GM19395 (cell line): Measurements from ENCODE around the gene GSC2.
"Not testable (repeated sequence)": the region's sequence is repeated elsewhere in the genome, so short reads cannot be mapped to it uniquely, and the experiment has no call there.

Experiments used
- ATAC-seq: cut with Tn5 transposase; IDR thresholded peaks from one replicate; pipeline ENCODE4 v1.9.1; 2021; ENCODE audit warnings: mild to moderate bottlenecking, moderate library complexity; ENCODE audit not compliant: unreplicated experiment

GSC2 gene

DNA sequence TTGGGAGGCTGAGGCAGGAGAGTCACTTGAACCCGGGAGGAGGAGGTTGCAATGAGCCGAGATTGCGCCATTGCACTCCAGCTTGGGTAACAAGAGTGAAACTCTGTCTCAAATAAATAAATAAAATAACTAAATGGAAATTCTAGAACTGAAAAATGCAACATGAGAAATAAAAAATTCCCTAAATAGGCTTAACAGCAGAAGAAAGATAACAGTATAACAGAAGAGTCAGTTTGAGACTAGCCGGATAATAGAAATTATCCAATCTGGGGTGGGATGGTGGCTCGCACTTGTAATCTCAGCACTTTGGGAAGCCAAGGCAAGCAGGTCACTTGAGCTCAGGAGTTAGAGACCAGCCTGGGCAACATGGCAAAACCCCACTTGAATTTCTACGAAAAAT, 14.3 kb upstream of the GSC2 start:
- no peak for ATAC-seq

DNA sequence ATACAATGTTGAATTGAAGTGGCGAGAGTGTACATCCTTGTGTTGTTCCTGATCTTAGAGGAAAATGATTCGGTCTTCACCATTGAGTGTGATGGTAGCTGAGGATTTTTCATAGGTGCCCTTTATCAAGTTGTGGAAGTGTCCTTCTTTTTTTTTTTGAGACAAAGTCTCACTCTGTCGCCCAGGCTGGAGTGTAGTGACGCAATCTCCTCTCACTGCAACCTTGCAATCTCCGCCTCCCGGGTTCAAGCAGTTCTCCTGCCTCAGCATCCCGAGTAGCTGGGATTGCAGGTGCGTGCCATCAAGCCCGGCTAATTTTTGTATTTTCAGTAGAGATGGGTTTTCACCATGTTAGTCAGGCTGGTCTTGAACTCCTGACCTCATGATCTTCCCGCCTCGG, 8.6 kb upstream of the GSC2 start:
- ATAC-seq: not testable (repeated sequence)

DNA sequence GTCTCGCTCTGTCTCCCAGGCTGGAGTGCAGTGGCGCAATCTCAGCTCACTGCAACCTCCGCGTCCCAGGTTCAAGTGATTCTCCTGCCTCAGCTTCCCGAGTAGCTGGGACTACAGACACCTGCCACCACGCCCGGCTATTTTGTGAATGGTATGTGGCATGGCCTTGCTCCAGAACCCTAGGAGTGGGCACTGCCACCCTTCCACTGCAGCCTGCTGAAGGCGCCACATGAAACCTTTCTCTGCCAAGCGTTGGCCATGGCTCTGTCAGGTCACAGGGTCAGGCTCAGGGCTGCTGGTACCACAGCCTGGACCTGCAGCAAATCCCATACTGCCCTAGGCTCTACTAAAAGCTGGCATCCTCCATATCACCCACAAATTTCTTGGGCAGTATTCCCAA, 6.0 kb upstream of the GSC2 start:
- not testable (repeated sequence) for ATAC-seq

DNA sequence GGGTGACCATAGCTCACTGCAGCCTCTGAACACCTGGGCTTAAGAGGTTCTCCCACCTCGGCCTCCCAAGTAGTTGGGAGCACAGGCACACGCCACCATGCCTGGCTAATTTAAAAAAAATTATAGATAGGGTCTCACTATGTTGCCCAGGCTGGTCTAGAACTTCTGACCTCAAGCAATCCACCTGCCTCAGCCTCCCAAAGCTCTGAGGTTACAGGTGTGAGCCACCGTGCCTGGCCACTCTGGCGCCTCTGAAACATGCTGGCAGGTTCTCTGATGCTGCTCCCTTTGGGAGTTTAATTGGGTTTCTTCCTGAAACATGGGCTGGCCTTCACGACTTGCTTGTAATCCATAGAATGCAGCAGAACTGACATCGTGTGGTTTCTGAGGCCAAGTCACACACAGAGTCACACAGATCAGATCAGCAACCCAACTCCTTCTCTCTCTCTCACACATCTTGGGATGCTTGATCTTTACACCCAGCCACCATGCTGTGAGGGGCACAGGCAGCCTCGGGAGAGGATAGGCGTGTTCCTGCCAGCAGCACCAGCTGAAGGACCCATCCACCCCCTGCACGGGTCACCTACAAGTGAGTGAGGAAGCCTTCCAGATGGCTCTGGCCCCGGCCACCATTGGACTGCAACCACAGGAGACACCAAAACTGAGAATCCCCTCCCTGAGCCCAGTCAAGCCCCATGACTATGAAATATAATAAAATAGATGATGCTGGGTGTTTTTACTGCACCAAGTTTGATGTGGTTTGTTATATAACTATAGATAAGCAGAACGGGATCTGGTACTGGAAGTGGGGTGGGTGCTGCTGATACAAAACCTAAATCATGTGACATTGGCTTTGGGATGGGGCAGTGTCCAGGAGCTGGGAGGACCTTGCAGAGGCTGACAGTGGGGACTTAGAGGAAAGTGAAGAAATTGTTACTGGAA, 3.1 kb upstream of the GSC2 start:
- no peak for ATAC-seq

DNA sequence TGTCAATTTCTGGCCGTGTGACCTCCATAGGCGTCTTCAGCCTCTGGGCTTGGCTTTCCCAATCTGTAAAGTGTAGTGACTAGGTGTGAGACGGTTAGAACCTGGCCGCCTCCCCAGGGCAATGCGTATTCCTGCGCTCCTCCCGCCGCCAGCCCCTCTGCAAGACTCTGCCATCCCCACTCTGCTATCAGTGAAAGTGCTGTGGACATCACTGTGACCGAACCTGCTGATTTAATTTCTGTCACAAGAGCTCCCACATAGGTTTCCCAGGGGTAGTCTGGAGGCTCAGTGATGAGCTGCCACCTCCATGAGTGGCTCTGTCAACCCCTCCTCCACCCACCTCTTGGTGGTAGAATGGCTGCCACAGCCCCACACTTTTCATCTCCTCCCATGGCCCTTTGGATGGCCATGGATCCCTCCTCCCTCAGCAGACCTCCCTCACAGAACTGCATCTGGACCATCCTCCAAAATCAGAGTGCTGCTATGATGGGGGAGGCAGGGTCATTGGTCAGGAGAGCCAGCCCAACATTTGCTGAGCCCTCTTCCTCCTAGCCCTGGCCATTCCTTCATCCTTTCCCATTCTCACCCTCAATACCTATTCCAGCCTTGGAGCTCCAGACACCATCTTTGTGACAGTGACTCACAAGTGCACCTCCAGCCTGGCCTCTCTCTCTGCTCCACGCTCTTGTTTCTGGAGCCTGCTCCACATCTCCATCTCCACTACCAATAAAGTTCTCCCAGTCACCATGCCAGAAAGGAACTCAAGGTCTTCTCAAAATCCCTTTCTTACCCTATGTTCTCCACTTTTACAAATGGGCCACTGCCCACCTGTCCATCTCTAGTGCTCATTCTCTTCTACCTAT, 1.5 kb upstream of the GSC2 start:
- ATAC-seq: no peak

DNA sequence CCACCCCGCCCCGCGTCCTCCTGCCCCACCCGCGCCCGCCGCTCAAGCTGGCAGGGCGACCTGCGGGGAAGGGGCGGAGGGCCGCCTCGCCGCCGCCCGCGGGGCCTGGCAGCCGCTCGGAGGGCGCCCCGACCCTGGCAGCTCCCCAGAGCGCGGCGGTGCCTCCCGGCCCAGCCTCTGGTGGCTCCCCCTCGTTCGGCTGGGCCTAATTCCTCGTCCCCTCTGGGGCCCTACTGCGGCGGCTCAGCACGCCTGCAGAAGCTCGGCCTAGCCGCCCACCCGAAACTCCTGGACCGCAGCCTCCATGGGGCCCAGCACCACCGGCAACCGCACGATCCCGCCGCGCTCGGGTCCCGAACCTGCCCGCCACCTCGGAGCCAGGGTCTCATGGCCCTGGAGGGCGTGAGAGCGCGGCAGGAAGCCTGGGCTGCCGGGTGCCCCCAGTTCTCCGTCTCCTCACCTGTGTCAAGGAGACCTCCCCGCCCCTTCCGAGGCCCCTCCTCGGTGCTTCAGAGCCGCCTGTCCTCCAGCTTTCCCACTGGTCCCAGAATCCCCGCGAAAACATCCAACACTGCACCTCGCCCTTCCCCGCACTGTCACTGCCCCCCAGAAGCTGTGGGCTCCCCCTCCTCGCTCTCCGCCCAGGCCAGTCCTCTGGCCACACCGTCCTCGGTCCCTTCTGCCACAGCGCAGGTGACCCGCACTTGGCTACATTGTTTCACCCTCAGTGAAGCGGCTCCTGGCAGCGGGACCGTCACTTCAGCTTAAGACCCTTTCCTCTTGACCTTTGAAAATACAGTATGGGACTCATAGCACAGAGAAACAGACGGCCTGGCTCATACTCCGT, 613 bp upstream of the GSC2 start:
- no peak for ATAC-seq

DNA sequence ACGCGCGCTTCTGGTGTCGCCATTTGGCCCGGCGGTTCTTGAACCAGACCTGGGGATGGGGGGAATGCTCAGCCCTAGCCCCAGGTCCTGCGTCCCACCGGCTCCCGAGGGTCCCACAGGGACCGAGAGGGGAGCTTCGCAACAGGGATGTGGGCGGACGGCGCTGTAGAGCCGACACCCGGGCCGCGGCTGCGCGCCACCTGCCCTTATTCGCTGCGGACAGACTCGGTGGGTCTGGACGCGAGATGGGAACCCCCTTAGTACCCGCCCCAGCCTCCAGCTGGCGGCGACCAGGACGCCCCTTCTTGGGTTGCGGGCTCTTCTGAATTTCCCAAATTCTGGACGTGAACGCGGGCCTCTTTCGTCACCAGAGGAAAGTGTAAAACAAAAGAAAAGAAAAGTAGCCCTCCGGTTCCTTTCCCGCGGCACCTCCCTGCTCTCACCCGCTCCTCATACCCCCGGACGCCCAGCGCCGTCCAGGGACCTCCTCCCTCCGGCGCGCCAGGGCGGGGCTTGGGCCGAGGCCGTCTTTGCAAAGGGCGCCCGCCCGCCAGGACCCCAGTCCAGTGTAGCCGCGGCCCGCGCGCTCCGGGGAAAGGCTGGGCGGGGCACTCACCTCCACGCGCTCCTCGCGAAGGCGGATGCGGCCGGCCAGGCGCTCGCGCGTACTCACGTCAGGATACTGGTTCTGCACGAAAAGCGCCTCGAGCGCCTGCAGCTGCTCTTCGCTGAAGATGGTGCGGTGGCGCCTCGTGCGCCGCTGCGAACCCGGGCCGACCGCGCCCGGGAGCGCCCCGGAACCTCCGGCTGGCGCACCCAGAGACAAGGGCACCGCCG, 827 bp downstream of the GSC2 start:
- no peak for ATAC-seq

DNA sequence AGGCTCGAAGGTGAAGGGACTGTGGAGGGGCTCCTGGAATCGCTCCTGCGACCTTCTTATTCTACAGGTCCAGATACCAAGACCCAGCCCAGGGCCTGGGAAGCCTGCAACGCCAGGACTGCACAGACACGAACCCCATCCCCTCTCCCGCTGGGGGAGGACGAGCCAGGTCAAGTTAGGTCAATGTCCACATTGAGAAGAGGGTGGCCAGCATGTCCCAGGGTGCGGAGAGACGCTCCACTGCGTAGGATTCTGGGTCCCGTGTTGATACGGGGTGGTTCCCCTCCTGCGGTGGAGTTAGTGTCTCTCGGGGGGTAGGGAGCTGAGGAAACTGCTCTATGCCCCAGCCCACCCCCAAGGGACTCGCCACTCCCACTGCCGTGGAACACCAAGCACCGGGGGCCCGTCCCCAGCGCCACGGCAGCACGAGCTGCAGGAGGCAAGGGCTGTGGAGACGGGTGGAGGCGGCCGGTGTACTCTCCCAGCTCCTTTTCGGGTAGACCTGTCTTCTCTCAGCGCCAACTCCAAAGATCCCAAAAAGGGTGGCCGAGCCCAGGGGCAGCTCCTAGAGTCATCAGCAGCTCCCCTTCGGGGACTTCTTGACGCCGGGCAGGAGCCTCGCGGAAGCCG, 1.6 kb downstream of the GSC2 start:
- no peak for ATAC-seq

DNA sequence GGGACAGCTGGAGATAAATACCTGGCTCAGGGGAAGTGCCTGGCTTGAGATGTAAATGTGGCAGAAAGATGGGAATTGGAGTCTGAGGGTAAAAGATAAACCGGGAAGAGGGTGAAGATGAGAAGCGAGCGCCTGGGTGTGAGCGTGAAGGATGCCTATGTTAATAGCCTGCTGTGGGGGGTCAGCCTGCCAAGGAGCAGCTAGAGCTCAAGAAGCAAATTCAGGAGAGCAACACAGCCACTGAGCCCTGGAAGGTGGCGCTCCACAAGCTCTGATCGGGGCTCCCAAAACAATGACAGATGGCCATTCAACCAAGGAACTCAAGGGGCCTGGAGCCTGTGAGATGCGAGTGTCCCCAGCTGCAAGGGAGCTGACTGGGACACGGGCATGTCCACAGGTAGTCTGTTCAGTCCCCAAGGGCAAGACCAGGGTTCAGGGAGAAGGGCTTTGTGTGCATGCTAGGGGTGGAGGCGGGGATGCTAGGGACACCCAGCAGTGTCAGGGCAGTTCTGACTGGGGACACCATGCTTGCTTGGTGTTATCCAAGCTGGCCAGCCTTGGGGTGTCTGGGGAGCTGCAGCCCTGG, 2.8 kb downstream of the GSC2 start:
- ATAC-seq: no peak

DNA sequence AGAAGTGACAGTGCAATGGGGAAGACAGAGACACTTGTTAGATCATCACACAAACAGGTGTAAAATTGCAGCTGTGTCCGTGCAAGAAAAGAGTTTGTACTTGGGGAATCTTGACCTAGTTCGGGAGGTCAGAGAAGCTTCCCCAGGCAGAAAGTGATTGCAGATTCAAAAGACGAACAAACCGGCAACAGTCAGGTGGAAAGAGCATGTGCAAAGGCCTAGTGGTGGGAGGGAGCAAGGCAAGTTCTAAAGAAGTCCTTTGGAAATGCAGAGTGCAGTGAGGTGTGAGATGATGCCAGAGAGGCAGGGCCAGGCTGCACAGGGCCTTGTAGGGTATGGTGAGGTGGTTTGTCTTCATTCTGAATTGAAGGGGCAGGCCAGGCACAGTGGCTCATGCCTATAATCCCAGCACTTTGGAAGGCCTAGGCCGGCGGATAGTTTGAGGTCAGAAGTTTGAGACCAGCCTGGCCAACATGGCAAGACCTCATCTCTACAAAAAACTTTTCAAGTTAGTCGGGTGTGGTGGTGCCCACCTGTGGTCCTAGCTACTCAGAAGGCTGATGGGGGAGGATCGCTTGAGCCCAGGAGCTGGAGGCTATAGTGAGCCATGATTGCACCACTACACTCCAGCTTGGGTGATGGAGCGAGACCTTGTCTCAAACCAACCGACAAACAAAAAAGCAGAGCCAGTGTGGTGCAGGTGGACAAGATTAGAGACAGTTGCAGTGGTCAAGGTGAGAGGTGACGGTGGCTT, 3.7 kb downstream of the GSC2 start:
- no peak for ATAC-seq

DNA sequence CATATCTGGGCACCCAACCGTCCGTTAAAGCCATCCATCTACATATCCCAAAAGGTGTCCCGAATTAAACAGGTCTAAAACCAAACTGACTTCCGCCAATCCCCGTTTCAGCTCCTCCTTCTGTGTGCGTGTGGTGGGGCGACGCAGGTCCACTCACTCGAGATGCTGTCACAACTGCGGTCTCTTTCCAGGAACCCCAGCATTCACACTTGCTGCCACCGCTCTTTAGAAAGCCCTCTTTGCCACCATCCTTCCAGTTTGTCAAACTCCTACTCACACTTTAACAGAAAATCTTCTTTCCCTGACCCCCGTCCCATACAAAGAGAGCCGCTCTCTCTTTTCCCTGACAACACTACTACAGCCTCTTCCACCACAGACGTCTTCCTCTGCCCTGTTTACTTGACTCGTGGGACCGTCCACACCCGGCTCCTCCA, 6.1 kb downstream of the GSC2 start:
- ATAC-seq: no peak

DNA sequence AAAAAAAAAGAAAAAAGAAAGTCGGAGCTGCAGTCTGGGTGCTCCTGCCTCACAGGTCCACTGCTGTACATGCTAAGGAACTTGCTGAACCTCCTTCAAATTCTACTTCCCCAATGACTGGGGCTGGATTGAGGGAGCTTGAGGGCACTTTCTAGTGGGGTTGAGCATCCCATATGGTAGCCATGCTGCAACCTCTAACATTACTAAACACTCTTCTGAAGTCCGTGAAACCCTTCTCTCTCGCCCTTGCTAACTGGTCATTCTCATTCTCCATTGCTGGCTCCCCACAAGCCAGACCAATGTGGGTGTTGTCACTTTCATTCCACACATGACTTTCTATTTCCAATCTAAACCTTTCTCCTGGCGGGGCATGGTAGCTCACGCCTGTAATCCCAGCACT, 6.9 kb downstream of the GSC2 start:
- ATAC-seq: no peak

DNA sequence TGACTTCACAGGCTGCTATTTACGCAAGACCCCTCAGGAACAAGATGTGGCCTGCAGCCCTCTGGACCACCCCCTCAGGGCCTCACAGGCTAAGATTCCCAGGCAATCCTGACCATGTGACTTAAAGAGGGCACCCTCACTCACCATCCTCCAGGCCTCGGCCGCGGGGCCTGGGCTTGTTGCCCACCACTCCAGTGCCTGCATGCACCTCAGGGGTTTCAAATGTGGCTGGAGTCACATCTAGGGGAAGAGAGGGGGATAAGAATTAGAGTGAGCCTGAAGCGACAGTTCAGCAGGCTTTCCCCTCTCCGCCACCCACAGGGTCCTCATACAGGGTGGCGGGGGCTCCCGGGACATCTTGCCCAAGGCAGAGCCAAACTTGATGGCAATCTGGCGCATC, 7.7 kb downstream of the GSC2 start:
- ATAC-seq: no peak

DNA sequence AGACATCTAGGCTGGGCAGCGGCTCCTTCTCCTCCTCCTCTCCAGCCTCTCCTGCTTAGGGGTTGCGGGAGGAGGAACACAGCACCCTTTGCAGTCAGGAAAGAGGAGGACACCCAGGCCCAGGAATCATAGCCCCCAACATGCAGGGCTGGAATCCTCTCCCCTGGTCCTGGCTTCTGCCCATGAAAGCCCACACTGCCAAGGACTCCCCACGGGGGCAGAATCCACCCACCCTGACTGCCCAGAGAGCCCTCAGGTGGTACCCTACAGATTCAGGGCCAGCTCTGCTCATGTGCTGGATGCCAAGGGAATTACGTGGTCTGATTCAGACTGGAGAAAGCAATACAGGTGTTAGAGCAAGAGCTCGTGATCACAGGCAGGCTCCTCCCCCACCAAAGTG, 10.1 kb downstream of the GSC2 start:
- no peak for ATAC-seq

DNA sequence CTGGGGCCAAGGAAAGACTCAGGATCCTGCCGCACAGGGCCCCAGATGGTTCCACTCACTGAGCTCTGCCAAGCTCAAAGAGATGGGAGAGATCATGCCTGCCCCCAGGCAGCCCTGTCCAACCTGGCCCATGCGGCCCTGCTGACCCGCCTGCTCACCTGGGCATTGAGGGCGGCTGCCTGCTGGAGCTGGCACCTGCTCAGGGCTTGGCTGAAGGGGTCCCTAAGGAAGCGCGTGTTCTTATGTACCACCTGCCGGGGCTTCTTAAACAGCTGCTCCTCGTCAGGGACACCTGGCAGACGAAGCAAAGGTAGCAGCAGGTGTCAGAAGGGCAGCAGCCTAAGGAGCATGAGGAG, 11.1 kb downstream of the GSC2 start:
- no peak for ATAC-seq

DNA sequence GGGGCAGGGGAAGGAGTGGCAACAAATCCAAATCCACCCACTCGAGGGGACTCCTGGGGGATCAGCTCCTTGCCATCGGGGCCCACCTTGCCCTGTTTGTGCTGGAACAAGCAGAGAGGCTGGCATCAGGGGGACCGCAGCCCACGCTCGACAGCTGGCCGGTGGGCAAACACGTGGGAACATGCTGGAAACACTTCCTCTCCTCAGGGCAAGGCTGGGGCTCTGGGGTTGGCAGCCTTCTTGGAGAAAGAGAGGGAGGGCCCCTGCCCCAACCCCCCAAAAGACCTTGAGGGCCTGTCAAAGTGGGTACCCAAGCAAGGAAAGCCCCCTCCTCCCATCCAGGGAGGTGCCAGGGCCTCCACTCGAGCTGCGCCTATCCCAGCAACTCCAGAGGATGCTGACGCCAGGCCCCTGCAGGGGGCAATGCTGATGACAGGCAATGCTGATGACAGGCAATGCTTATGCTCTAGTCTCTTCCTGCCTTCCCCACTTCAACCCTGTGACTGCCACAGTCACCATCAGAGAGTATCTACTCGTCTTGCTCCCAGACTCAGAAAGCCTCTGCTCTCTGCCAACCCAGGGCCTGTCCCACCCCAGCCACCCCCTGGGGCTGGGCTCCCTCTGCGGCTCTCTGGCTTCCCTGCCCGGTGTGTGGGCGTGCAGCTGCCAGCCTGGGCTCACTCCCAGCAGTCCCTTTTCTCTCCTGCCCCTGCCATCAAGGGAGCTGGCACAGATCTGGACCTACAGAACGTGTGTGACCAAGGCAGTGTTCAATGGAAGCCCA, 11.7 kb downstream of the GSC2 start:
- ATAC-seq: no peak

DNA sequence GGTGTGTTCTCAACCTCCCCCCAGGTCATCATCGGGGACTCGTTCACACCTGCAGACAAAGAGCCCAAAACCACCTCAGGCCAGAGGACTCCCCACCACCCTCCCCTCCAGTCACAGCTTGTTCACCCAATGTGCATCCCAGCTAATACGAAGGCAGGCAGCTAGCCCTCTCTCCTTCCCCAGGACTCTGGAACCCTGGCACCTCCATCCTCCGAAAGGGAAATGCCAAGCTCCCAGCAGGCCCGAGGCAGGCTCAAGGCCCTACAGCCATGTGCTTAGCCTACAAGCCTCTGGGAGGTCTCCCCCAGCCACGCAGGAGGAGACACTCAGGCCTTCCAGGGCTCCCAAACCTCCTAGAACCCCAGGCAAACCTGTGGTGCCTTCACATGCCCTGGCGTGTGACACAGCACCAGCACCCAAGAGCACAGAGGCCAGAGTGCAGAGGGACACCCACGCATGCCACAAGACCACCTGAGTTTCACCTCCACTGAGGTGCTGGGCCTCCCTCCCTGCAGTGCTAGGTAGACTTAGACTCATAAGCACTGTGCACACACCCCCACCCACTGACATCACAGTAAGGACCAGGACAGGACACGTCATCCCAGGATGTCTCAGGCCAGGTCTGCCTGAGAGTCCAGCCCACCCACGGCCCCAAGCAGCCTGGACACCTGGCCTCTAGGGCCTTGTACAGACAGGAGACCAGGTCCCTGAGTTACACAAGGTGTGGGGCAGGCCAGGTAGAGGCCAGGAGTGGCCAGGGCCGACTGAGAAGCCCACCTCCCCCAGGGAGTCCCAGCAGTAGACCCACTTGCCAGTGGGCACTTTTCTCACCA, 12.5 kb downstream of the GSC2 start:
- ATAC-seq: no peak
